ENCODE measurements around the gene TMEM95. TPM values are rescaled to one million over a fixed set of nuclear protein-coding genes. Genes with fewer than 3 reads are reported as not detected.

The TMEM95 gene
- not detected for total RNA-seq

GRCh38 chr17:7355053-7355452 is at the start of gene TMEM95:
TMEM95 (plus strand) TSS chr17:7355156; CDS start chr17:7355205, 49 bp downstream.
- Histone ChIP-seq H3K36me3 (no peaks in the 10 kb centered on the region), H3K4me3 (peak within 1 kb of the TSS in 1 of 3 donors; percentile 54), H3K27me3 (no peaks in the 10 kb centered on the region), H3K9me3 (no peaks in the 10 kb centered on the region), H3K4me1 (peaks cover 0 to 12% of the 10 kb centered on the region in 2 donors), H3K27ac (peak within 1 kb of the TSS; percentile 60 to 74)
- TF ChIP-seq CTCF (IDR thresholded peaks at IDR 0.05) (no peak), POLR2AphosphoS5 (IDR thresholded peaks at IDR 0.05) (no peak), POLR2A (IDR thresholded peaks at IDR 0.05) (no peak)
- no peak for DNase-seq (ENCODE audit: low spot score in 2 of 2)
- intact Hi-C loops (cut with DNase I; ENCODE audit: low total_unique reads): loop anchor here (10.0 kb wide), 1 partner anchor 80 kb away; the partner anchor contains the start of genes FGF11 and TMEM102

DNA sequence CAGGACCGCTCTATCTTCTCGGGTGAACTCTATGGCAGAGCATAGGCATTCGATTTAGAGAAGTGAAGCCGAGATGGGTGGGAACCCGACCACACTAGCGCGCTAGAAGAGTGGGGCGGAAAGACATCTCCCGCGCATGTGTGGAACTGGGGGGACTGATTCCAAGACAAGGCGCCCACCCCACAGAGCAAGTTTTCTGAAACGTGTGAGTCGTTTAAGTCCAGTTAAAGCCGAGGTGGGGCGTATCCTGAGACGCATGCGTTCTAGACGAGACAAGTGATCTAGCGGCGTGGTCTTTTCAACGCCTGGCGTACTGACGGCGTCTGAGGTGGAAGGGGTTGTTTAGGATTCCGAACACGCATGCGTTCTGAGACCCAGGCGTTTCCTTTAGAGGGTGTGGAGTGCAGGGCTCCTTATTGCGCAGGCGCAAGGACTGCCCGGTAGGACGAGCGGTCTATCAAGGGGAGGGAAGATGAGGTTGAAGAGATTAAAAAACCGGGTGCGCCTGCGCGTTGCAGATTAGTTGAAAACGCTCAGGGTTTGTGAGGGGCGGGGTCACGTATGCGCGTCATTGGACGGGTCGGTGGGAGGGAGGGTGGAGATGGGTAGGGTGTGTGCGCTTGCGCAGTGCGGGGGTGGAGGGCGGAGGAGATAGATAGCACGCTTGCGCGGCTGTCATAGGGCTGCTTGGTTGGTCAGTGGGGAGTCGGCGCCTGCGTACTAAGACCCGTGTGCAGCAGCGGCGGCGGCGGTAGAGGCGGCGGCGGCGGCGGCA is 47.9 kb upstream of the TMEM95 start, which contains the start of gene EIF5A:
EIF5A (plus strand) TSS at position 718 of the 775 bp plus-strand sequence. CDS start 2,008 bp downstream, outside the sequence.
- Histone ChIP-seq H3K27me3 (no peaks in the 10 kb centered on the region), H3K4me3 (peak within 1 kb of the TSS; percentile 81 to 98 (median 98)), H3K36me3 (no peaks in the 10 kb centered on the region), H3K4me1 (peaks cover 5 to 19% of the 10 kb centered on the region in 2 donors), H3K27ac (peak within 1 kb of the TSS; percentile 98 to 99), H3K9me3 (no peaks in the 10 kb centered on the region)
- TF ChIP-seq POLR2AphosphoS5 (IDR thresholded peaks at IDR 0.05) (peak; percentile 72 to 87 (median 78)), CTCF (IDR thresholded peaks at IDR 0.05) (no peak), POLR2A (IDR thresholded peaks at IDR 0.05) (peak; percentile 64)
- DNase-seq (ENCODE audit: low spot score in 2 of 2): peak; percentile 99 to 100
- intact Hi-C loops (cut with DNase I; ENCODE audit: low total_unique reads): loop anchor here (2.0 to 5.0 kb wide), 2 partner anchors 44 to 250 kb away; partner anchors contain the start of genes CLDN7 and TNFSF13

- Histone ChIP-seq H3K36me3 (no peaks in the 10 kb centered on the region), H3K4me1 (peaks cover 5 to 19% of the 10 kb centered on the region in 2 donors), H3K9me3 (no peaks in the 10 kb centered on the region), H3K27ac (peak overlapping the region; percentile 98 to 99), H3K4me3 (peak overlapping the region; percentile 81 to 98 (median 98)), H3K27me3 (no peaks in the 10 kb centered on the region)
- peak in 1 of 2 donors; percentile 41 for DNase-seq (ENCODE audit: low spot score in 2 of 2)
- intact Hi-C loops (cut with DNase I; ENCODE audit: low total_unique reads): loop anchor here (2.0 to 5.0 kb wide), 2 partner anchors 45 to 249 kb away; partner anchors contain the start of genes CLDN7 and TNFSF13
- TF ChIP-seq POLR2A (IDR thresholded peaks at IDR 0.05): no peak
- peak in 1 of 3 donors; percentile 7 for TF ChIP-seq POLR2AphosphoS5 (IDR thresholded peaks at IDR 0.05)
- peak in 1 of 3 donors; percentile 10 for TF ChIP-seq CTCF (IDR thresholded peaks at IDR 0.05)
Observed at GRCh38 chr17:7307686-7308624, 47.0 kb upstream of the TMEM95 start.

GRCh38 chr17:7308625-7309433 is 46.1 kb upstream of the TMEM95 start:
- H3K4me3 ChIP-seq: peak overlapping the region; percentile 81 to 98 (median 98)
- peak in 1 of 3 donors; percentile 11 for TF ChIP-seq POLR2AphosphoS5 (IDR thresholded peaks at IDR 0.05)
- no peak for TF ChIP-seq CTCF (IDR thresholded peaks at IDR 0.05)
- no peaks in the 10 kb centered on the region for H3K9me3 ChIP-seq
- H3K27ac ChIP-seq: peak overlapping the region; percentile 98 to 99
- H3K4me1 ChIP-seq: peaks cover 5 to 22% of the 10 kb centered on the region in 2 donors
- intact Hi-C loops (cut with DNase I; ENCODE audit: low total_unique reads): loop anchor here (5.0 kb wide), 1 partner anchor 248 kb away; the partner anchor contains the start of gene TNFSF13
- peak; percentile 74 to 85 for DNase-seq (ENCODE audit: low spot score in 2 of 2)
- no peaks in the 10 kb centered on the region for H3K36me3 ChIP-seq
- H3K27me3 ChIP-seq: no peaks in the 10 kb centered on the region
